ENCODE data around the gene FBXO38. TPM values are rescaled to one million over a fixed set of nuclear protein-coding genes. Genes with fewer than 3 reads are reported as not detected.

The FBXO38 gene
- 34.8 and 38.2 TPM in 2 replicates for total RNA-seq

- DNase-seq (ENCODE audit: extremely low read depth, low read depth, low spot score): peak; percentile 87
Measured at GRCh38 chr5:148383564-148384379, at the start of gene FBXO38. FBXO38 (plus strand) TSS chr5:148383958; CDS start chr5:148394777, 10,819 bp downstream.

GRCh38 chr5:148335259-148335658 lies 48.5 kb upstream of the FBXO38 start, which contains the start of gene SPINK9:
SPINK9 (plus strand) TSS chr5:148335559; CDS start chr5:148335614, 55 bp downstream.
- DNase-seq (ENCODE audit: extremely low read depth, low read depth, low spot score): no peak

GRCh38 chr5:148336704-148337435 lies 46.9 kb upstream of the FBXO38 start:
- DNase-seq (ENCODE audit: extremely low read depth, low read depth, low spot score): no peak

DNA sequence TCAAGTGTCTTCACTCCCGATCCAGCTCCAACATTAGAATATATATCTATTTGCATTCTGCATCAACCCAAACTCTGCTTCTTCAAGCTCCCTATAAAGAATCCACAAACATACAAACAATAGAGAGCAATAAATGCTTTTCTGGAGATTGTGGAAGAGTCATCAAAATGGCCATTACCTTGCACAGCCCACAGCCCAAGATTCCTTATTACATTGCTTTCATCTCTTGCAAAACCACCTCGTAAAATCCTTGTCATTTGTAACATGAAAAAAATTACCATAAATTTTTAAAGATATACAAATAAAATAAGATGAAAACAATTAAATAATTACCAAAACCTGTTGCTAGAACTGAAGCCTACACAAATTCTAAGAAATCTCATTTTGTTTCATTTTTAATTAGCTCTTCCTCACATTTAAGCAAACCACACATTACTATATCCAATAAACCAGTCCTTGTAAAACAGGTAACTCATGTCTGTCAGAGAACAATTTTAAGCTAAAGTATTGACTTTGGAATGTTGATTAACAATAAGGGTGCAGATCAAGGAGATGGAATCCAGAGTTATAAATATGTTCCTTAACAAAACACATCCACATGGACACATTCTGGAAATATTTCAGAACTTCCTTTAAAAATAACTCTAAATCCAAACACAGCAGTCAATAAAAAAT lies 41.2 kb upstream of the FBXO38 start:
- no peak for DNase-seq (ENCODE audit: extremely low read depth, low read depth, low spot score)

GRCh38 chr5:148343046-148343407 lies 40.7 kb upstream of the FBXO38 start:
- no peak for DNase-seq (ENCODE audit: extremely low read depth, low read depth, low spot score)

- no peak for DNase-seq (ENCODE audit: extremely low read depth, low read depth, low spot score)
Measured at GRCh38 chr5:148343603-148344487, 39.9 kb upstream of the FBXO38 start.

- no peak for DNase-seq (ENCODE audit: extremely low read depth, low read depth, low spot score)
Measured at GRCh38 chr5:148347706-148348105, 36.1 kb upstream of the FBXO38 start.

DNA sequence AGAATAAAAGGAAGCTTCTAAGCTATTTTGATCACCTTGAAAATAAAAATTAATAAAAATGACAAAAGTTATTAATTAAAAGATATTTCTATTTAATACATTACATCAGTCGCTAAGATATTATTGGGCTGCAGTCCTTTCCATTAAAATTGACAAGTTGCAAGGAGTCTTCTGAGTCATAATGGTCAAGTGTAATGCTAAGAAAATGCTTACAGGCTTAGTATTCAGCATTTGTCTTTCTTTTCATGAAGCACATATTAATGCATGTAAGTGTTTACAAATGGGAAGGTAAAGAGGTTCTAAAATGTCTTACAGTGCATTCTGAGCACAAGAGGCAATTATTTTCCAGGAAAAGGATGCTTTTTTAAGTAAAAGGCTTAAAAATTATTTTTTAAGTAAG lies 31.1 kb upstream of the FBXO38 start:
- no peak for DNase-seq (ENCODE audit: extremely low read depth, low read depth, low spot score)

- no peak for DNase-seq (ENCODE audit: extremely low read depth, low read depth, low spot score)
Measured at GRCh38 chr5:148353634-148354033, 30.1 kb upstream of the FBXO38 start.

- no peak for DNase-seq (ENCODE audit: extremely low read depth, low read depth, low spot score)
Measured at GRCh38 chr5:148364343-148364742, 19.4 kb upstream of the FBXO38 start.

- DNase-seq (ENCODE audit: extremely low read depth, low read depth, low spot score): no peak
Measured at GRCh38 chr5:148368299-148368698, 15.5 kb upstream of the FBXO38 start.

GRCh38 chr5:148372166-148372725 lies 11.5 kb upstream of the FBXO38 start:
- DNase-seq (ENCODE audit: extremely low read depth, low read depth, low spot score): no peak

GRCh38 chr5:148372893-148373292 lies 10.9 kb upstream of the FBXO38 start:
- DNase-seq (ENCODE audit: extremely low read depth, low read depth, low spot score): no peak

GRCh38 chr5:148374690-148375360 lies 8.9 kb upstream of the FBXO38 start:
- no peak for DNase-seq (ENCODE audit: extremely low read depth, low read depth, low spot score)

DNA sequence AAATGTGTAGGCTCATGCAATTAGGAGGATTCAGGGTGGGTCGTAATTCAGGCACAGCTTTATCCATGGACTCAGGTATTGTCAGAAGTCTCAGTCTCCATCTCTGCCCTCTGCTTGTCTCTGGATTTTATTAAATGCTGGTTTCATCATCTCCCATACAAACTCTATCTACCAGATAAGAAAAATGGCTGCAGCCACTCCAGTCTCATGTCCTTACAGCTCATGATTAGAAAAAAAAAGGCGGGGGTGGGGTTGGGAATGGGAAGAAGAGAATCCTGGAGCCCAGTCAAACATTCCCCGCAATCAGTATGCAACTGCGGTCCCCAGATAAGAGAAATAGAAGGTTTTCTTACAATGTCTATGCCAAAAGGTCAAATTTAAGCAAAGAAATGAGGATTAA lies 7.6 kb upstream of the FBXO38 start:
- DNase-seq (ENCODE audit: extremely low read depth, low read depth, low spot score): no peak

DNA sequence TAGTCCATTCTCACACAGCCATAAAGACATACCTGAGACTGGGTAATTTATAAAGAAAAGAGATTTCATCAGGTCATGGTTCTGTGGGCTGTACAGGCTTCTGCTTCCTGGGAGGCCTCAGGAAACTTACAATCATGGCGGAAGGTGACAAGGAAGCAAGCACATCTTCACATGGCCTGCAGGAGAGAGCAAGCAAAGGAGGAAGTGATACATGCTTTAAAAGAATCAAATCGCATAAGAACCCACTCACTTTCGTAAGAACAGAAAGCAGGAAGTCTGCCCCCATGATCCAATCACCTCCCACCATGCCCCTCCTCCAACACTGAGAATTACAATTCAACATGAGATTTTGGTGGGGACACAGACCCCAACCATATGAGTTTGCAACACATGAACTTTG lies 5.1 kb upstream of the FBXO38 start:
- no peak for DNase-seq (ENCODE audit: extremely low read depth, low read depth, low spot score)

DNA sequence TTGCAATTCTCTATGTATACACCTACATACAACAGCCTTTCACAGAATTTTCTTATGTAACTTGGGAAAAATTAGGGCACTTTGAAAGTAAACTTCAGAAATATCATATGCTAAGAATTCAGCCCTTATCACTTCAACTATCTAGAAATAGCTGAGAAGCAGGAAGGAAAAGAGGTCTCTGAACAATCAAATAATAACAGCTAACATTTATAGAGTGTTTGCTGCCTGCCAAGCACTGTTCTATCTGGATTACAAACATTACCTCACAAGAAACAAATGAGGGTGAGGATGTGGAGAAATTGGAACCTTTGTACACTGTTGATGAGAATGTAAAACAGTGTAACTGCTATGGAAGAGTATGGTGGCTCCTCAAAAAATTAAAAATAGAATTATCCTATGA lies 4.4 kb upstream of the FBXO38 start:
- DNase-seq (ENCODE audit: extremely low read depth, low read depth, low spot score): no peak

DNA sequence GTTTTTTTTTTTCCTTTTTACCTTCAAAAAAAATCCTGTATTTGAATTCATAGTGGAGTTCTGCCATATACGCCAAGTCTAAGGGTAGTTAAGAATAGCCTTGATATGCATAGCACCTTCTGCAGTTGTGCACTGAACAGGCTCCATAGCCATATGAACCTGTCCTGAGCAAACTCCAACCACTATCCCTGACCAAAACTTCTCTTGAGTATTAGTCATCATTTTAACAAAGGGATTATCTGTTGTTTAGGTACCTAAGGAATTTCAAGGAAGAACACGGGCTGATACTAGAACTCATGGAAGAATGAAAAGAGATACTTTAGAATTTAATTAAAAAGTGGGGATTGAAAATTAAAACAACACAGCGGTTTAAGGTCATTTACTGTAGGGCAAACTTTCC lies 1.9 kb upstream of the FBXO38 start:
- DNase-seq (ENCODE audit: extremely low read depth, low read depth, low spot score): no peak

DNA sequence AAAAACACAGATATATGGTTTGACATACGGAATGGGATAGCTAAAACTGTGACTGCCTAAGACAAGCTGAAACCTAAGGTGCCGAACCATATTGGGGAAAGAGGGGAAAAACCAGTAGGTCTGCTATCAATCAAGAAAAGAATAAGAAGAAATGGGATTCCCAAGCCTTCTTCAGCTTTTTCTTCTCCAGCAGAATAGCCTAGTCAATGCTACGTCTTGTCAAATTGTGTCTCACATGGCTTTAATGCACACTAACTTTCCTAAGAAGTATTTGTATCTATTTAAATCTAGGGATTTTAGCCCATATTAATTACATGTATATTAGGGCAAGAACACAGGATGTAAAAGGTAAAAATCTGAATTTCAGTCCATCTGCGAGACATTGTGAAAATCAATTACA lies 797 bp upstream of the FBXO38 start:
- no peak for DNase-seq (ENCODE audit: extremely low read depth, low read depth, low spot score)

DNA sequence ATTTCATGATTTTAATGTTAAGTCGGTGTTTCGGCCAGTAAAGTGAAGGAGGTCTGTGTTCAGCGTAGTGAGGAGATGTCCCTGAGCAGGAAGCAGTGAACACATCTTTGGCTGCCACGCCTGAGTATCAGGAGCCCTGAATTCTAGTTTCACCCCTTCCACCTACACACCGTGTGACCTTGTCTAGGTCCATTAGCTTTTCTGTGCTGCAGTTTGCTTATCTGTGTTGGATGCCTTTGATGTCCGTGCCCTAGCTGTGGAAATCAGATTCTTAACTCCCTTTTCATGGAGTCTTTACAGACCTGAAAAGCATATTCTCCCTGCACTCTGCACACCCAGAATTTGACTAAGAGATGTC lies 601 bp downstream of the FBXO38 start:
- DNase-seq (ENCODE audit: extremely low read depth, low read depth, low spot score): no peak
